Fibroblast of the conjunctiva (primary cell): ENCODE data around the gene CLDN3.
"Not testable (repeated sequence)": the region's sequence is repeated elsewhere in the genome, so short reads cannot be mapped to it uniquely, and the experiment has no call there.

ENCODE experiments used
- DNase-seq: peaks from one replicate; pipeline ENCODE4 v3.0.0-alpha.2; 2010; ENCODE audit warnings: low read depth

Gene CLDN3

GRCh38 chr7:73770002-73770859, at the start of gene CLDN3:
CLDN3 (minus strand) TSS chr7:73770270; CDS start chr7:73770049, 221 bp downstream.
- no peak for DNase-seq

DNA sequence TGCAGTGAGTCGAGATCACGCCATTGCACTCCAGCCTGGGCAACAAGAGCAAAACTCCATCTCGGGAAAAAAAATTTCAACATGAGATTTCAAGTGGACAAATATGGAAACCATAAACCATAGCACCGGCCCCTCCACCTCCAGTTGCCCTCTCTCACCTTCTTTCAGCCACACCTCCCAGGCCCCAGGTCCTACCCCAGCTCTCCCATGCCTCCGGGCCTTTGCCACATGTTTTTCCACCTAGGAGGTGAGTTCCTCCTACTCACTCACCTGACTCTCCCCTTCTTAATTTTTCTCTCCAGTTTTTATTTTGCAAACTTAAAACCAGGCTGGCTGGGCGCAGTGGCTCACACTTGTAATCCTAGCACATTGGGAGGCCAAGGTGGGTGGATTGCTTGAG, 47.1 kb upstream of the CLDN3 start:
- no peak for DNase-seq

- DNase-seq: no peak
These were observed 45.4 kb upstream of the CLDN3 start for GRCh38 chr7:73815436-73815835.

- no peak for DNase-seq
These were observed 42.9 kb upstream of the CLDN3 start for GRCh38 chr7:73812996-73813395.

DNA sequence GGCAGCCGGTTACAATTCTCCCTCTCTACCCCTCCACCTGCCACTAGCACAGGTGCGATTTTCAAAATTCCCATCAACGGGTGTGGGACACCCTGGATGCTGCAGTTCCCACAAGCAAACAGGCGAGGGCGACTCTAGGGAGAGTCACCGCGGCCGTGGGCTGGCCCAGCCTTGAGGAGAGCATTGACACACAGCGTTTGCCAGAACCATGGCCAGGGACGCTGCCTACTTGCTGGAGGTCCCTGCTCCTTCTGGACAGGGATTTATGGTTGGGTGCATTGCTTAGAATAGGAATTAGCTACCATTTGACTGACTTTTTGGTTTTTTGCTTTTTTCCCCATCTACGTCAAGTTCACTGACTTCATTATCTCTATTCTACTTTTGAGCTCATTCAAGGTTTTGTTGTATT, 41.7 kb upstream of the CLDN3 start:
- peak; percentile 16 for DNase-seq

DNA sequence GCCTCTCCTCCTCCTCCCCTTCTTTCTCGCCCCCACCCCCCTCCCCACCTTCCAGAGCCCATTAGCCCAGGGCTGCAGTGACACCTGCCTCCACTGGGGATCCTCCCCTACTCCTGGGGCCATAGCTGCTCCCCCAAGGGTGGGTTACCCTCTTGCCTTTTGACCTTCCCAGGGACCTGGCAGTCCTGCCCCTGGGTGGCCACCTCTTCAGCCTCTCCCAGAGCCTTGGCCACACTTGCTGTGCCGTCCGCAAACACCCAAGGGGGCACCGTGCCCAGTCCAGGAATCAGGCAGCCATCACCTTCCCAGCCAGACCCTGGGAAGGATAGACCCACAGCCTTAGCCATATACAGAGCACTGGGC, 40.9 kb upstream of the CLDN3 start:
- DNase-seq: no peak

DNA sequence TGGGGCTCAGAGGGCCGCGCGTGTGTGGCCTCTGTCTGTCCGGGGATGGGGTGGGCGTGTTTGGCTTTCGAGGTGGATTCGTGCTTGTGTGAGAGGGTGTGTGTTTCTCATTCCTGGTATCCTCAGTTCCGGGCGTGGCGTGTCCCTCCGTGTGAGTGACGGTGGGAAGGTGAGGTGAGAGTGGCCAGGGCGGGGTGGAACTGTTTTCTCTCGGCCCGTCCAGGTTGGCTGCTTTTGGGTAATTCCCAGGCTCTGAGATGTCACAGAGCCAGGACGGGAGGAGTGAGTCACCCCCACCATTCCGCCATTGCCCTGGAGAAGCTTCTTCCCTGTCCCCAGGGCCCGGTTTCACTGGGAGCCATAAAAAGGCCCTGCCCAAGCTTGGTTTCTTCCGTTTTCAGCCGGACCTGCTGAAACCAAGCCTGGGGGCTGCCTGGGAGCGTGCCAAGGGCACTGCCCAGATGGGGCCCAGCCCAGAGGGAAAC, 39.4 kb upstream of the CLDN3 start:
- DNase-seq: no peak

DNA sequence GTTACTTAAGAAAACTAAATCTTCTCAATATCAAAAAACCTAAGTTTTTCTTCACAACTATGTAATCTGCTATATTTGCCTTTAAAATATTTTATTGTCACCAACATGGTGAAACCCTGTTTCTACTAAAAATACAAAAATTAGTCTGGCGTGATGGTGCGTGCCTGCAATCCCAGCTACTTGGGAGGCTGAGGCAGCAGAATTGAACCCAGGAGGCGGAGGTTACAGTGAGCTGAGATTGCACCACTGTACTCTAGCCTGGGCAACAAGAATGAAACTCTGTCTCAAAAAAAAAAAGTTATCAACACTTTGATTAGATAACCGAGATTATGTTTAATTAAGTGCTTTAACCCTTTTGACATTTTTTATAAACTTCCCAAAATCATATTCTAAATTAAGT, 32.4 kb upstream of the CLDN3 start:
- DNase-seq: no peak

GRCh38 chr7:73801577-73801976, 31.5 kb upstream of the CLDN3 start:
- no peak for DNase-seq

DNA sequence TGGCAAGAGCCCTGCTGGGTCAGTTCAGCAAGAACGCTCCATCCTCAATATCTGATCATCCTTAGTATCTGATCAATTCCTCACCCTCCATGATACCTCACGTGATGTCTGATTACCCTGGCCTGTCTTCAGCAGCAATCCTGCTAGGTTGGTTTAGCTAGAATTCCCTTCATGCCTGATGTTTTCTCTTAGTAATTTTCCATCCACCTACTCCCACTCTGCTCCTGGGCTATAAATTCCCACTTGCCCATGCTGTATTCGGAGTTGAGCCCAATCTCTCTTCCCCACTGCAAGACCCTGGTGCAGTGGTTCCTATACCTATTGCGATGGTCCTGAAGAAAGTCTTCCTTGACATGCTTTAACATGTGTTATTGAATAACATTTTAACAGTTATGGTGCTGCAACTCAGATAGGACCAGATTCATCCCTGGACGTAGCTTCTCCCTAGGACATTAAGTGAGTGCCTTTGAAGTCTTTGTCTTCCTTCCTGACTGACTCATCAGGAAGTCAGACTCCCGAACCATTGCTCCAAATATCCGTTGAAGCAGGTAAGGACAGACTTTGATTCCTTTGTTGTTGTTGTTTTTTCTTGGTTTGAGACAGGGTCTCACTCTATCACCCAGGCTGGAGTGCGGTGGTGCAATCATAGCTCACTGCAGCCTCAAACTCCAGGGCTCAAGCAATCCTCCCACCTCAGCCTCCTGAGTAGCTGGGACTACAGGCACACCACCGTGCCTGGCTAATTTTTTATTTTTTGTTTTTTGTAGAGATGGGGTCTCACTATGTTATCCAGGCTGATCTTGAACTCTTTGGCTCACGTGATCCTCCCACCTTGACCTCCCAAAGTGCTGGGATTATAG, 29.4 kb upstream of the CLDN3 start:
- DNase-seq: no peak

DNA sequence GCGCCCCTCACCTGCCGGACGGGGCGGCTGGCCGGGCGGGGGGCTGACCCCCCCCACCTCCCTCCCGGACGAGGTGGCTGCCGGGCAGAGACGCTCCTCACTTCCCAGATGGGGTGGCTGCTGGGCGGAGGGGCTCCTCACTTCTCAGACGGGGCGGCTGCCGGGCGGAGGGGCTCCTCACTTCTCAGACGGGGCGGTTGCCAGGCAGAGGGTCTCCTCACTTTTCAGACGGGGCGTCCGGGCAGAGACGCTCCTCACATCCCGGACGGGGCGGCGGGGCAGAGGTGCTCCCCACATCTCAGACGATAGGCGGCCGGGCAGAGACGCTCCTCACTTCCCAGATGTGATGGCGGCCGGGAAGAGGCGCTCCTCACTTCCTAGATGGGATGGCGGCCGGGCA, 27.1 kb upstream of the CLDN3 start:
- DNase-seq: not testable (repeated sequence)

DNA sequence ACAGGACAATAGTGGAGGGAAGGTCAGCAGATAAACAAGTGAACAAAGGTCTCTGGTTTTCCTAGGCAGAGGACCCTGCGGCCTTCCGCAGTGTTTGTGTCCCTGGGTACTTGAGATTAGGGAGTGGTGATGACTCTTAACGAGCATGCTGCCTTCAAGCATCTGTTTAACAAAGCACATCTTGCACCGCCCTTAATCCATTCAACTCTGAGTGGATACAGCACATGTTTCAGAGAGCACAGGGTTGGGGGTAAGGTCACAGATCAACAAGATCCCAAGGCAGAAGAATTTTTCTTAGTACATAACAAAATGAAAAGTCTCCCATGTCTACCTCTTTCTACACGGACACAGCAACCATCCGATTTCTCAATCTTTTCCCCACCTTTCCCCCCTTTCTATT, 26.6 kb upstream of the CLDN3 start:
- not testable (repeated sequence) for DNase-seq

DNA sequence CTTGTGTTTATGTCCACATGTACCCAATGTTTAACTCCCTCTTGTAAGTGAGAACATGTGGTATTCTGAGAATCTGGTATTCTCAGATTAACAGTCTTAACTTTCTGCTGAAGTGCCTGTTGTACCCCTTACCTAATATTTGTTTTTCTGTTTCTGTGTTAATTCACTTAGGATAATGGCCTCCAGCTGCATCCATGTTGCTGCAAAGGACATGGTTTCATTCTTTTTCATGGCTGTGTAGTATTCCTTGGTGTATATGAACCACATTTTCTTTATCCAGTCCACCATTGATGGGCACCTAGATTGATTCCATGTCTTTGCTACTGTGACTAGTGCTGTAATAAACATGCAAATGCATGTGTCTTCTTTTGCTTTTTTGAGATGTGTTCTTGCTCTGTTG, 25.1 kb upstream of the CLDN3 start:
- DNase-seq: not testable (repeated sequence)

DNA sequence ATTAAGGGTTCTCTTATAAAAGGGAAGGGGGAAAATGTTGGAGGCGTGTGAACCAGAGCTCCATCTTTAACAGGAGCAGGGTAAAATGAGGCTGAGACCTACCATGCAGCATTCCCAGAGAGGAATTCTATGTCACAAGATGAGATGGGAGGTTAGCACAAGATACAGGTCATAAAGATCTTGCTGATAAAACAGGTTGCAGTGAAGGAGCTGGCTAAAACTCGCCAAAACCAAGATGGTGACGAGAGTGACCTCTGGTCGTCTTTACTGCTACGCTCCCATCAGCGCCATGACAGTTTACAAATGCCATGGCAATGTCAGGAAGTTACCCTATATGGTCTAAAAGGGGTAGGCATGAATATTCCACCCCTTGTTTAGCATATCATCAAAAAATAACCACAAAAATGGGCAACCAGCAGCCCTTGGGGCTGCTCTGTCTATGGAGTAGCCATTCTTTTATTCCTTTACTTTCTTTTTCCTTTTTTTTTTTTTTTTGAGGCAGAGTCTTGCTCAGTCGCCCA, 21.2 kb upstream of the CLDN3 start:
- not testable (repeated sequence) for DNase-seq

DNA sequence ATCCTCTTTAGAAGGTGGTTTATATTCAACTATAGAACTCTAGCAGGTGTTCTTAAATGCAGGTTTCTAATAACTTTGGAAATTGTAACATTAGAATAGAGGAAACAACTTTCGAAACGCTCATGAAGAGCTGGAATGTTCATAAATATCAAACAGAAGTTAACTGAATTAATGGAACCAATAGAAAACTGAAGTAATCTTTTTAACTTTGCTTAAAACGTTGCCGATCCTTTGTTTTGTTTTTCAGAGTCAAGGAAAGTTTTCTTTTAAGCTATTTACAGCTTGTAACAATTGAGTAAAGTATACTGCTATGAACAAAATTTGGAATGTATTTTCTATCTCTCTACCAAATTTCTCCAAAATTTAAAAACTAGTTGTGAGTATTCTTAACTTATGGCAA, 19.0 kb upstream of the CLDN3 start:
- DNase-seq: no peak

GRCh38 chr7:73787786-73788048, 17.6 kb upstream of the CLDN3 start:
- DNase-seq: not testable (repeated sequence)

DNA sequence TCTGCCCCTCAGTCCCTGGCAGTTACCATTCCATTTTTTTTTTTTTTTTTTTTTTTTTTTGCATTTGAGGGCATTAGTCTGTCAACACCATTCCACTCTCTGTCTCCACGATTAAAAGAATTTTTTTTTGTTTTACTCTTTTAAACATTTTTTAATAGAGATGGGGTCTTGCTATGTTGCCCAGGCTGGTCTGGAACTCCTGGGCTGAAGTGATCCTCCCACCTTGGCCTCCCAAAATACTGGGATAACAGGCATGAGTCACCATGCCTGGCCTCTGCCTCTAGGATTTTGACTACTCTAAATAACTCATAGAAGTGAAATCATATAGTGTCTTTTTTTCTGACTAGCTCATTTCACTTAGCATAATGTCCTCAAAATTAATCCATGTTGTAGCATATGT, 16.5 kb upstream of the CLDN3 start:
- DNase-seq: no peak

DNA sequence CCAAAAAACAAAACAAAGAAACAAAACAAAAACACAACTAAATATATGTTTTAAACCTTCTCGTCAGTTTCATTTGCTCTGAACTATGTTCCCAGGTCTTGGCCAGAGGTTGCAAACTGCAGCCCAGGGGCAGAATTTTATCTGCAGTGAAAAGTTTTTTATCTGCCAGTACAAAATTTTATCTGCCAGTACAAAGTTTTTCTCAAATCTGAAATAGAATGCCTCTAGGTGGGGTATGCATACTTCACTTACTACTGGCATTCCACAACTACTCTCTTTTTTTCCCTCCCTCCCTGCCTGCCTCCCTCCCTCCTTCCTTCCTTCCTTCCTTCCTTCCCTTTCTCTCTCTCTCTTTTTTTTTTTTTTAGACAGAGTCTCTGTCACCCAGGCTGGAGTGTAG, 9.4 kb upstream of the CLDN3 start:
- DNase-seq: no peak

GRCh38 chr7:73778801-73779389, 8.8 kb upstream of the CLDN3 start:
- no peak for DNase-seq

GRCh38 chr7:73774923-73775322, 4.9 kb upstream of the CLDN3 start:
- peak; percentile 4 for DNase-seq

- DNase-seq: no peak
These were observed 3.8 kb upstream of the CLDN3 start for GRCh38 chr7:73773700-73774517.
